IMR-90 (cell line): ENCODE data around the gene TRIM4. TPM values are rescaled to one million over a fixed set of nuclear protein-coding genes. Genes with fewer than 3 reads are reported as not detected.

Source experiments
- ATAC-seq: fragments of 200-7000 bp; cut with Tn5 transposase; 2 replicates; pipeline ENCODE4 v1.9.1; 2020; ENCODE audit warnings: low read depth, mild to moderate bottlenecking, moderate library complexity
- BruUV-seq: library from RNA; stranded (reverse); fragments of 400-500 nt; replicated peaks from 2 replicates; lab custom pipeline; 2021; lab: Mats Ljungman, UMichigan
- CTCF ChIA-PET: fragments of 300-600 bp; formaldehyde crosslinking; extraction: SDS; loops from one replicate; lab custom pipeline; 2021; ENCODE audit warnings: antibody characterized with exemption; lab: Yijun Ruan, JAX
- POLR2A ChIA-PET: fragments of 300-600 bp; sonication (Branson Sonifier 250); formaldehyde crosslinking; loops from one replicate; lab custom pipeline; 2022; ENCODE audit warnings: antibody characterized with exemption; ENCODE audit not compliant: unreplicated experiment; lab: Charles Lee
- DNase-seq: peaks from one replicate; pipeline ENCODE4 v3.0.0; 2013
- H2AFZ ChIP-seq: replicated peaks from 2 replicates; pipeline ENCODE3; 2013; ENCODE audit warnings: low read length, mild to moderate bottlenecking; ENCODE audit not compliant: poor library complexity
- H2AK5ac ChIP-seq: 2 replicates; pipeline ENCODE4 v1.6.1; 2013; ENCODE audit warnings: low read depth, low read length, inconsistent platforms
- H2AK9ac ChIP-seq: replicated peaks from 2 replicates; pipeline ENCODE3; 2013; ENCODE audit warnings: mild to moderate bottlenecking, low read depth, low read length, moderate library complexity; ENCODE audit not compliant: poor library complexity
- H2BK120ac ChIP-seq: 2 replicates; pipeline ENCODE4 v1.6.1; 2013; ENCODE audit warnings: low read depth, low read length, inconsistent platforms
- H2BK15ac ChIP-seq: 3 replicates; pipeline ENCODE4 v1.6.1; 2013; ENCODE audit warnings: low read depth, low read length, inconsistent platforms
- H2BK20ac ChIP-seq: 2 replicates; pipeline ENCODE4 v1.6.1; 2013; ENCODE audit warnings: low read depth, mild to moderate bottlenecking, inconsistent platforms, low read length, moderate library complexity
- H2BK5ac ChIP-seq: 2 replicates; pipeline ENCODE4 v1.6.1; 2013; ENCODE audit warnings: mild to moderate bottlenecking, low read depth, low read length, inconsistent platforms; ENCODE audit not compliant: poor library complexity, severe bottlenecking
- H3K14ac ChIP-seq: replicated peaks from 2 replicates; pipeline ENCODE4 v1.6.1; 2013; ENCODE audit warnings: low read depth, low read length, inconsistent platforms
- H3K18ac ChIP-seq: 2 replicates; pipeline ENCODE4 v1.6.1; 2013; ENCODE audit warnings: low read depth, low read length, control low read depth
- H3K23ac ChIP-seq: 2 replicates; pipeline ENCODE4 v1.6.1; 2013; ENCODE audit warnings: low read depth, low read length, inconsistent platforms
- H3K27ac ChIP-seq: 2 replicates; pipeline ENCODE4 v1.5.1; 2013; ENCODE audit warnings: mild to moderate bottlenecking, control low read depth, low read length; ENCODE audit not compliant: insufficient read depth
- H3K27me3 ChIP-seq: 2 replicates; pipeline ENCODE4 v1.6.1; 2013; ENCODE audit warnings: low read length; ENCODE audit not compliant: control insufficient read depth, insufficient read depth
- H3K36me3 ChIP-seq: 2 replicates; pipeline ENCODE4 v1.6.1; 2013; ENCODE audit warnings: low read length, mixed read lengths; ENCODE audit not compliant: control insufficient read depth, insufficient read depth
- H3K4ac ChIP-seq: 2 replicates; pipeline ENCODE4 v1.6.1; 2013; ENCODE audit warnings: low read depth, low read length, inconsistent platforms
- H3K4me1 ChIP-seq: 2 replicates; pipeline ENCODE4 v1.6.1; 2013; ENCODE audit warnings: low read length, mixed read lengths; ENCODE audit not compliant: control insufficient read depth, insufficient read depth
- H3K4me2 ChIP-seq: 2 replicates; pipeline ENCODE4 v1.6.1; 2013; ENCODE audit warnings: low read depth, mild to moderate bottlenecking, control low read depth, low read length, moderate library complexity
- H3K4me3 ChIP-seq: 2 replicates; pipeline ENCODE4 v1.5.1; 2013; ENCODE audit warnings: low read depth, mild to moderate bottlenecking, control low read depth, low read length, moderate library complexity; ENCODE audit not compliant: insufficient read depth
- H3K56ac ChIP-seq: 2 replicates; pipeline ENCODE4 v1.6.1; 2013; ENCODE audit warnings: low read length, inconsistent platforms; ENCODE audit not compliant: insufficient read depth; ENCODE audit errors: extremely low read depth
- H3K79me1 ChIP-seq, 2 experiments: 2 replicates each; pipeline ENCODE4 v1.6.1; 2013; ENCODE audit warnings: low read length in 2 of 2, inconsistent platforms in 1 of 2, low read depth in 1 of 2
- H3K9ac ChIP-seq: 2 replicates; pipeline ENCODE4 v1.6.1; 2013; ENCODE audit warnings: low read depth, low read length, control low read depth
- H3K9me1 ChIP-seq: 2 replicates; pipeline ENCODE4 v1.6.1; 2013; ENCODE audit warnings: low read length, inconsistent platforms; ENCODE audit not compliant: insufficient read depth
- H3K9me3 ChIP-seq: 2 replicates; pipeline ENCODE4 v1.6.1; 2013; ENCODE audit warnings: low read length; ENCODE audit not compliant: control insufficient read depth, insufficient read depth
- H4K20me1 ChIP-seq: 2 replicates; pipeline ENCODE4 v1.6.1; 2013; ENCODE audit warnings: low read length, inconsistent platforms; ENCODE audit not compliant: insufficient read depth
- H4K5ac ChIP-seq: 2 replicates; pipeline ENCODE4 v1.6.1; 2013; ENCODE audit warnings: mild to moderate bottlenecking, low read depth, low read length, control low read depth
- H4K8ac ChIP-seq, 2 experiments: 2 replicates each; pipeline ENCODE4 v1.6.1; 2013; ENCODE audit warnings: low read depth in 2 of 2, low read length in 2 of 2, control low read depth in 1 of 2, inconsistent platforms in 1 of 2
- H4K91ac ChIP-seq: 2 replicates; pipeline ENCODE4 v1.6.1; 2013; ENCODE audit warnings: low read depth, low read length, inconsistent platforms; ENCODE audit not compliant: insufficient read depth
- BHLHE40 ChIP-seq: fragments of 150-350 bp; IDR thresholded peaks from 2 replicates; pipeline ENCODE4 v1.6.1; 2016; ENCODE audit warnings: mild to moderate bottlenecking, low read depth, low read length
- CEBPB ChIP-seq: IDR thresholded peaks from 2 replicates; pipeline ENCODE4 v1.6.1; 2012; ENCODE audit warnings: low read depth, low read length, improper control_type of control experiment
- CHD1 ChIP-seq: IDR thresholded peaks from 2 replicates; pipeline ENCODE4 v1.6.1; 2012; ENCODE audit warnings: low read depth, low read length, improper control_type of control experiment
- FOS ChIP-seq: fragments of 150-350 bp; IDR thresholded peaks from 2 replicates; pipeline ENCODE4 v1.6.1; 2016; ENCODE audit warnings: low read depth, low read length
- MAFK ChIP-seq: IDR thresholded peaks from 2 replicates; pipeline ENCODE4 v1.6.1; 2012; ENCODE audit warnings: low read depth, low read length, improper control_type of control experiment
- MAZ ChIP-seq: IDR thresholded peaks from 2 replicates; pipeline ENCODE4 v1.6.1; 2012; ENCODE audit warnings: low read depth, mild to moderate bottlenecking, low read length, improper control_type of control experiment, moderate library complexity, borderline replicate concordance
- MXI1 ChIP-seq: IDR thresholded peaks from 2 replicates; pipeline ENCODE4 v1.6.1; 2012; ENCODE audit warnings: low read depth, mild to moderate bottlenecking, low read length, moderate library complexity, borderline replicate concordance
- NFE2L2 ChIP-seq: fragments of 150-350 bp; IDR thresholded peaks from 2 replicates; pipeline ENCODE4 v1.6.1; 2016; ENCODE audit warnings: low read depth, mild to moderate bottlenecking, low read length
- POLR2A ChIP-seq: IDR thresholded peaks from 2 replicates; pipeline ENCODE4 v1.6.1; 2012; ENCODE audit warnings: mild to moderate bottlenecking, low read depth, low read length
- RAD21 ChIP-seq: IDR thresholded peaks from 2 replicates; pipeline ENCODE4 v1.6.1; 2012; ENCODE audit warnings: low read length, improper control_type of control experiment
- RCOR1 ChIP-seq: IDR thresholded peaks from 2 replicates; pipeline ENCODE4 v1.6.1; 2012; ENCODE audit warnings: mild to moderate bottlenecking, low read length, improper control_type of control experiment; ENCODE audit not compliant: insufficient replicate concordance
- RFX5 ChIP-seq: IDR thresholded peaks from 2 replicates; pipeline ENCODE4 v1.8.0; 2012; ENCODE audit warnings: low read depth, mild to moderate bottlenecking, low read length, moderate library complexity
- SMC3 ChIP-seq: fragments of 150-350 bp; IDR thresholded peaks from 2 replicates; pipeline ENCODE4 v1.6.1; 2016; ENCODE audit warnings: low read depth, mild to moderate bottlenecking, antibody characterized with exemption, low read length, moderate library complexity
- WGBS, 2 experiments: methylation state at CpG; one replicate each; pipeline versions ENCODE4 v1.1.5 to v1.1.7; 2013; ENCODE audit warnings: missing lambda C conversion rate in 2 of 2; ENCODE audit not compliant: insufficient read length in 1 of 2; ENCODE audit errors: extremely low coverage in 2 of 2; 5-methylcytosine and 5-hydroxymethylcytosine counted together
- dilution Hi-C: fragments of 300-500 bp; cut with HindIII; formaldehyde crosslinking; loops from one replicate; pipeline ENCODE4 v1.14.3; 2018; ENCODE audit warnings: low sequenced_read_pairs; ENCODE audit not compliant: unreplicated experiment
- in situ Hi-C: fragments of 300-500 bp; cut with MboI; formaldehyde crosslinking; loops from 3 replicates; pipeline ENCODE4 v1.14.3; 2019; ENCODE audit warnings: low sequenced_read_pairs, inconsistent platforms, mixed read lengths
- intact Hi-C: fragments of 100-400 bp; cut with micrococcal nuclease; formaldehyde crosslinking; loops from 2 replicates; pipeline ENCODE4 v1.10.0; 2022
- polyA plus RNA-seq, 3 experiments: library from polyadenylated mRNA; depleted of rRNA; stranded (reverse); fragments of >200 nt; gene quantifications; 2 replicates each; pipeline ENCODE4 v1.2.3, GENCODE V29; 2012; ENCODE audit warnings: low replicate concordance in 1 of 3
- total RNA-seq: library from RNA; depleted of rRNA; stranded (reverse); fragments of >200 nt; gene quantifications from 2 replicates; pipeline ENCODE4 v1.2.3, GENCODE V29; 2012
- TF ChIP-seq, protein P1 (sequence below): conservative IDR thresholded peaks from 2 replicates; pipeline ENCODE4 v1.5.1; 2012; ENCODE audit warnings: mild to moderate bottlenecking, low read depth, low read length, improper control_type of control experiment
- TF ChIP-seq, protein P2 (sequence below): fragments of 150-350 bp; IDR thresholded peaks from 2 replicates; pipeline ENCODE4 v1.6.1; 2016; ENCODE audit warnings: low read depth, mild to moderate bottlenecking, low read length, moderate library complexity, borderline replicate concordance
- TF ChIP-seq, protein P3 (sequence below): fragments of 150-350 bp; IDR thresholded peaks from 2 replicates; pipeline ENCODE4 v1.6.1; 2017; ENCODE audit warnings: mild to moderate bottlenecking, antibody characterized with exemption, low read length, low read depth

The TRIM4 gene
- total and polyA plus RNA-seq, 2 of the 4 experiments (the other 2 are of a cell fraction): 10.6 to 13.4 TPM

DNA sequence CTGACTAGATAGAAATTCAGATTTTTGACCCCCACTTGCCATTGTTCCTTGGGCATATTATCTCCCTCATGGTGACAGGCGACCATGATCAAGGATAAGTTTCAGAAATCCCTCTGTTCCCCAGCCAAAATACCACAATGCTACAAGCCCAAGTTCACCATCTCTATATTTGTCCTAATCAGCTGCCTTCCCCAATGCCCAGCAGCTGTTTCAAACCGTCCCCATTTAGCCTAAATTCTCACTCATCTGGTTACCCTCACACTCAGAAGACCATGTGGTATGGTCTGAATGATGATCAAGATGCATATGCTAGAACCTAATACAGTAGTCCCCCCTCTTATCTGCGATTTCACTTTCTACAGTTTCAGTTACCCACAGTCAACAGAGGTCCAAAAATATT, 11.0 kb upstream of the TRIM4 start:
- H2BK5ac ChIP-seq: no peak overlapping the region
- H3K9me1 ChIP-seq: no peaks in the 10 kb centered on the region
- H3K4me2 ChIP-seq: no peak overlapping the region
- in situ Hi-C loops (no loop called here), dilution Hi-C loops (no loop called here), intact Hi-C loops (no loop called here)
- no peak overlapping the region for H2BK20ac ChIP-seq
- no peak overlapping the region for H2AFZ ChIP-seq
- ChIA-PET POLR2A (no interaction called here), CTCF (interaction anchor here (1.4 kb wide), 1 partner anchor 9 kb away, joined by 5 read pairs; no protein-coding TSS in a partner anchor)
- H2AK9ac ChIP-seq: no peak overlapping the region
- H4K5ac ChIP-seq: no peak overlapping the region
- H3K23ac ChIP-seq: no peak overlapping the region
- no peaks in the 10 kb centered on the region for H3K4me1 ChIP-seq
- peaks cover 32% of the 10 kb centered on the region for H3K27me3 ChIP-seq
- no peak overlapping the region for H2BK15ac ChIP-seq
- no peak overlapping the region for H4K91ac ChIP-seq
- H3K18ac ChIP-seq: no peak overlapping the region
- no peak overlapping the region for H3K27ac ChIP-seq
- no peak overlapping the region for H3K4ac ChIP-seq
- ATAC-seq: no peak
- WGBS, 2 experiments: 57% methylated on average over 1 of the region's 3 CpGs; no CpG with 5 or more reads in 1 of the 2 experiments
- H3K56ac ChIP-seq: no peak overlapping the region
- no peaks in the 10 kb centered on the region for H4K20me1 ChIP-seq
- no peak overlapping the region for H3K9ac ChIP-seq
- H3K36me3 ChIP-seq: no peaks in the 10 kb centered on the region
- H2BK120ac ChIP-seq: no peak overlapping the region
- H3K14ac ChIP-seq: no peak overlapping the region
- no peaks in the 10 kb centered on the region for H3K9me3 ChIP-seq
- BruUV-seq: no TSS peak
- H3K4me3 ChIP-seq: no peak overlapping the region
- H3K79me1 ChIP-seq: no peaks in the 10 kb centered on the region
- H4K8ac ChIP-seq: no peak overlapping the region
- no peak overlapping the region for H2AK5ac ChIP-seq
- TF ChIP-seq, protein P1, sequence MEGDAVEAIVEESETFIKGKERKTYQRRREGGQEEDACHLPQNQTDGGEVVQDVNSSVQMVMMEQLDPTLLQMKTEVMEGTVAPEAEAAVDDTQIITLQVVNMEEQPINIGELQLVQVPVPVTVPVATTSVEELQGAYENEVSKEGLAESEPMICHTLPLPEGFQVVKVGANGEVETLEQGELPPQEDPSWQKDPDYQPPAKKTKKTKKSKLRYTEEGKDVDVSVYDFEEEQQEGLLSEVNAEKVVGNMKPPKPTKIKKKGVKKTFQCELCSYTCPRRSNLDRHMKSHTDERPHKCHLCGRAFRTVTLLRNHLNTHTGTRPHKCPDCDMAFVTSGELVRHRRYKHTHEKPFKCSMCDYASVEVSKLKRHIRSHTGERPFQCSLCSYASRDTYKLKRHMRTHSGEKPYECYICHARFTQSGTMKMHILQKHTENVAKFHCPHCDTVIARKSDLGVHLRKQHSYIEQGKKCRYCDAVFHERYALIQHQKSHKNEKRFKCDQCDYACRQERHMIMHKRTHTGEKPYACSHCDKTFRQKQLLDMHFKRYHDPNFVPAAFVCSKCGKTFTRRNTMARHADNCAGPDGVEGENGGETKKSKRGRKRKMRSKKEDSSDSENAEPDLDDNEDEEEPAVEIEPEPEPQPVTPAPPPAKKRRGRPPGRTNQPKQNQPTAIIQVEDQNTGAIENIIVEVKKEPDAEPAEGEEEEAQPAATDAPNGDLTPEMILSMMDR: no peak
- TF ChIP-seq, protein P2, sequence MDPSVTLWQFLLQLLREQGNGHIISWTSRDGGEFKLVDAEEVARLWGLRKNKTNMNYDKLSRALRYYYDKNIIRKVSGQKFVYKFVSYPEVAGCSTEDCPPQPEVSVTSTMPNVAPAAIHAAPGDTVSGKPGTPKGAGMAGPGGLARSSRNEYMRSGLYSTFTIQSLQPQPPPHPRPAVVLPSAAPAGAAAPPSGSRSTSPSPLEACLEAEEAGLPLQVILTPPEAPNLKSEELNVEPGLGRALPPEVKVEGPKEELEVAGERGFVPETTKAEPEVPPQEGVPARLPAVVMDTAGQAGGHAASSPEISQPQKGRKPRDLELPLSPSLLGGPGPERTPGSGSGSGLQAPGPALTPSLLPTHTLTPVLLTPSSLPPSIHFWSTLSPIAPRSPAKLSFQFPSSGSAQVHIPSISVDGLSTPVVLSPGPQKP: no peak
- TF ChIP-seq, protein P3, sequence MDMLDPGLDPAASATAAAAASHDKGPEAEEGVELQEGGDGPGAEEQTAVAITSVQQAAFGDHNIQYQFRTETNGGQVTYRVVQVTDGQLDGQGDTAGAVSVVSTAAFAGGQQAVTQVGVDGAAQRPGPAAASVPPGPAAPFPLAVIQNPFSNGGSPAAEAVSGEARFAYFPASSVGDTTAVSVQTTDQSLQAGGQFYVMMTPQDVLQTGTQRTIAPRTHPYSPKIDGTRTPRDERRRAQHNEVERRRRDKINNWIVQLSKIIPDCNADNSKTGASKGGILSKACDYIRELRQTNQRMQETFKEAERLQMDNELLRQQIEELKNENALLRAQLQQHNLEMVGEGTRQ: no peak
- no peak for TF ChIP-seq CEBPB
- TF ChIP-seq RFX5: no peak
- no peak for TF ChIP-seq BHLHE40
- no peak for TF ChIP-seq CHD1
- TF ChIP-seq RCOR1: no peak
- TF ChIP-seq NFE2L2: no peak
- TF ChIP-seq FOS: no peak
- TF ChIP-seq POLR2A: no peak
- TF ChIP-seq MAFK: no peak
- TF ChIP-seq MXI1: no peak
- TF ChIP-seq SMC3: no peak
- no peak for TF ChIP-seq MAZ
- no peak for TF ChIP-seq RAD21
- no peak for DNase-seq
